ENCODE data around the gene ALG2.

DNA sequence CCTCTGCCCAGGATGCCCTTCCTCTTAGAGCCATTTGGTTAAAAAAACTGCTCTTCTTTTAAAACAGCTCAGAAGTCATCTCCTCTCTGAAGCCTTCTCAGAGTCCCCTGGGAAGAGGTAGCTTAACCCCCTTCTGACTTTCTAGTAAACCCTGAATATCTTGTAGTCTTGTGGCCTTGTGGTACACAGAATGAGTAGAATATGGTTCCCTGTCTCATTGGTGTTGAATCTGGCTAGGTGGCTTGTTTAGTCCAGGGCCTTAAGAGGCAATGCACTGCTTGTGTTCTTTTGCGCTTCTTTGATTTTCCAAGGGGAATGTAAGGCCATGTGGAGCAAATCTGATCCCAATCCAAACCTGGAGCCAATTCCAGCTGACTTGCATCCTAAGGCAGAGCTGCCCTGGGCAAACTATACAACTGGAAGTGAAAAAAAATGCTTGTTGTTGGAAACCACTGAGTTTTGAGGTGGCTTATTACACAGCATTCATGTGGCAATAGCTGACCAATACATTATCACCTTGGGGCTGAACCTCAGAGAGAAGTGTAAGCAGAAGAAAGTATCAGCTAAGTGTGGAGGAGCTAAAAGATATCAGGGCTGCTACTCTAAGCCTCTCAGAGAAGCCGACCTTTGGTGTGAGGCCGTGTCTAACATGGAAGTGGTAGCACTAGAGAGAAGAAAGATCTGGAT, 31.0 kb downstream of the ALG2 start:
- TF ChIP-seq, protein P1, sequence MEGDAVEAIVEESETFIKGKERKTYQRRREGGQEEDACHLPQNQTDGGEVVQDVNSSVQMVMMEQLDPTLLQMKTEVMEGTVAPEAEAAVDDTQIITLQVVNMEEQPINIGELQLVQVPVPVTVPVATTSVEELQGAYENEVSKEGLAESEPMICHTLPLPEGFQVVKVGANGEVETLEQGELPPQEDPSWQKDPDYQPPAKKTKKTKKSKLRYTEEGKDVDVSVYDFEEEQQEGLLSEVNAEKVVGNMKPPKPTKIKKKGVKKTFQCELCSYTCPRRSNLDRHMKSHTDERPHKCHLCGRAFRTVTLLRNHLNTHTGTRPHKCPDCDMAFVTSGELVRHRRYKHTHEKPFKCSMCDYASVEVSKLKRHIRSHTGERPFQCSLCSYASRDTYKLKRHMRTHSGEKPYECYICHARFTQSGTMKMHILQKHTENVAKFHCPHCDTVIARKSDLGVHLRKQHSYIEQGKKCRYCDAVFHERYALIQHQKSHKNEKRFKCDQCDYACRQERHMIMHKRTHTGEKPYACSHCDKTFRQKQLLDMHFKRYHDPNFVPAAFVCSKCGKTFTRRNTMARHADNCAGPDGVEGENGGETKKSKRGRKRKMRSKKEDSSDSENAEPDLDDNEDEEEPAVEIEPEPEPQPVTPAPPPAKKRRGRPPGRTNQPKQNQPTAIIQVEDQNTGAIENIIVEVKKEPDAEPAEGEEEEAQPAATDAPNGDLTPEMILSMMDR (IDR thresholded peaks at IDR 0.05), result no peak
- TF ChIP-seq EZH2 (IDR thresholded peaks at IDR 0.05) (no peak), EZH2phosphoT487 (IDR thresholded peaks at IDR 0.05) (no peak)
